Airway epithelial cell (primary cell): ENCODE data around the gene TAGLN3. TPM values are rescaled to one million over a fixed set of nuclear protein-coding genes. Genes with fewer than 3 reads are reported as not detected.

Experiments used
- total RNA-seq: library from RNA; depleted of rRNA; stranded (reverse); fragments of >200 nt; gene quantifications from 2 replicates; pipeline ENCODE4 v1.2.3, GENCODE V29; 2015

The TAGLN3 gene
- total RNA-seq: 6.4 and 8.1 TPM in 2 replicates

GRCh38 chr3:111998636-111999483 is at the start of gene TAGLN3:
Gene TAGLN3 (plus strand): TSS chr3:111998922. CDS start chr3:111999423, 501 bp downstream.

GRCh38 chr3:111978583-111979433 is 19.9 kb upstream of the TAGLN3 start, which contains the start of gene ABHD10:
Gene ABHD10 (plus strand): TSS chr3:111979026. CDS start chr3:111979062, 36 bp downstream.

DNA sequence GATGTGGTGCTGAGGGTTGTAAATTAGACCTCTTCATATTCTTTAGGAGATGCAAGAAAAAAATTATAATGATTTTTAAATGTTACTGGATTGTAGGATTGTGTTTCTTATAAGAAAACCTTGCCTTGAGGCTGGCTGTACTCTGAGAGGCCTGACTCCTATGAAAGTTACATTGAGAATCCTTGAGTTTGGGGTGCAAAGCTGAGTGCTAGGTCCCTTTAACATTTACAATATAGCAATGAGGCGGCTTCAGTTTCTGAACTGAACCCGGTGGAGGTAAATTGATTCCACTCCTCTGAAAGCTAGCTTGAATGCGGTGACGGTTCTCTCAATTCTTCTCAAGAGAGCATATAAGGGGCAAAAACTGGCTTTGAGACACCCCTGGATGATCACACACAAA is 35.7 kb downstream of the TAGLN3 start, which contains the start of gene TMPRSS7:
Gene TMPRSS7 (plus strand): TSS at position 301 of the 400 bp plus-strand sequence. CDS start 110 bp downstream, outside the sequence.

Other genes with a start within 250 kb of the TAGLN3 start
- gene PHLDB2, start 139.7 kb upstream of the TAGLN3 start, total RNA-seq: 38.4 and 59.0 TPM in 2 replicates
- gene ABHD10, start 19.9 kb upstream of the TAGLN3 start, total RNA-seq: 14.4 and 23.3 TPM in 2 replicates
- gene TMPRSS7, start 35.8 kb downstream of the TAGLN3 start, total RNA-seq: 0.14 TPM in 1 of 2 replicates, not detected in the other
- gene C3orf52, start 87.5 kb downstream of the TAGLN3 start, total RNA-seq: 7.2 and 8.8 TPM in 2 replicates
- 1.1 and 2.4 TPM in 2 replicates for gene GCSAM, start 134.3 kb downstream of the TAGLN3 start, total RNA-seq